IPS DF 19.7 (cell line): ENCODE results near the gene TREH.
"Not testable (repeated sequence)": the region's sequence is repeated elsewhere in the genome, so short reads cannot be mapped to it uniquely, and the experiment has no call there.

Source experiments
- DNase-seq: peaks from one replicate; pipeline ENCODE4 v3.0.0-alpha.2; 2013; ENCODE audit warnings: low read depth, low spot score

TREH gene, protein sequence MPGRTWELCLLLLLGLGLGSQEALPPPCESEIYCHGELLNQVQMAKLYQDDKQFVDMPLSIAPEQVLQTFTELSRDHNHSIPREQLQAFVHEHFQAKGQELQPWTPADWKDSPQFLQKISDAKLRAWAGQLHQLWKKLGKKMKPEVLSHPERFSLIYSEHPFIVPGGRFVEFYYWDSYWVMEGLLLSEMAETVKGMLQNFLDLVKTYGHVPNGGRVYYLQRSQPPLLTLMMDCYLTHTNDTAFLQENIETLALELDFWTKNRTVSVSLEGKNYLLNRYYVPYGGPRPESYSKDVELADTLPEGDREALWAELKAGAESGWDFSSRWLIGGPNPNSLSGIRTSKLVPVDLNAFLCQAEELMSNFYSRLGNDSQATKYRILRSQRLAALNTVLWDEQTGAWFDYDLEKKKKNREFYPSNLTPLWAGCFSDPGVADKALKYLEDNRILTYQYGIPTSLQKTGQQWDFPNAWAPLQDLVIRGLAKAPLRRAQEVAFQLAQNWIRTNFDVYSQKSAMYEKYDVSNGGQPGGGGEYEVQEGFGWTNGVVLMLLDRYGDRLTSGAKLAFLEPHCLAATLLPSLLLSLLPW

DNA sequence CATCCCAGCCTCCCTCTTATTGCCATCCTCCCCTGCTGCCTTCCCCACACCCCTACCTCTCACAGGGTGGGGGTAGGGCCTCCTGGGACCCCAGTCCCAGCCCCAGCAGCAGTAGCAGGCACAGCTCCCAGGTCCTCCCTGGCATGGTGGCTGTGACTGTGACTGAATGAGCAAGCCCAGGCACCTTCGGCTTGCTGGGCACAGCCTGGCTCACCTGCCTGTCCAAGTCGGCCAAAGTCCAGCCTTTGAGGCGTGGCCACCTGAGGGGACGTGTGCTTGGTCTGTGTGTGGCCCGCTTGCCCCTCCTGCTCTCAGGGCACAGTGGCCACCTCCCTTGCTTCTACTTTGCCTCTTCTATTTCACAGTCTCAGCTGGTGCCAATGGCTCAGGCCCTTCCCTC, at the start of gene TREH:
TSS of gene TREH (minus strand) at position 168 of the 400 bp plus-strand sequence. CDS start at position 145, 23 bp downstream.
- DNase-seq, result no peak

DNA sequence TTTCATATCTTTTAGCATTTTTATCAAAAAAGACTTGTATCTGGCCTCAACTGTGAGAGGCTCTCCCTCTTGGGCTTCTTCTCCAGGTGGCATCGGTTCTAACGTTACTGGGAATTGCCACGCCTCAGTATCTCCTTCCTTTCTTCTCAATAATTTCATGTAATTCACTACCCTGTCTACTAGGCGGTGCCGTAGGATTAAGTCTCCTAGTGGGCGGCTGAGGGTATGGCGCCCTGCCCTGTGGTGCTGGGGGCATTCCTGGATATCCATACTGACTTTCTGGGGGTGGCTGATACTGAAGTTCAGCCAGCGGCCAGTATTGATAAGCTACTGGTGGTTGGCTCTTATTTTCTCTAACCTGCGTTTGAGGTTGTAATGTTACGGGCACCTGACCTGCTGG, 48.7 kb upstream of the TREH start:
- DNase-seq, result not testable (repeated sequence)

DNA sequence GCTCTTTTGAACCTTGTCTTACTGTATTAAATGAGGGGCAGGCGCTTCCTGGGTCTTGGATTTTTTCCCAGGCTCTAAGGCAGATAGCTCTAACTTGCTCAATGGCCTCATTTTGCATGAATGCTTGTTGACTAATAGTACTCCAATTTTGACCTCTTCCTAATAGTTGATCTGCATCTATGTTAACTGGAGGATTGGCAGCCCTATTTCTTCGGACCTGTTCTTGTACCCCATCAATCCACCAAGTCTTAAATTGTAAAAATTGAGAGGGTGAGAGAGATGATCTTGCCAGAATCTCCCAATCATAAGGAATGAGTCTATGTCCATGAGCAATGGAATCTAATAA, 48.2 kb upstream of the TREH start:
- DNase-seq, result not testable (repeated sequence)

DNA sequence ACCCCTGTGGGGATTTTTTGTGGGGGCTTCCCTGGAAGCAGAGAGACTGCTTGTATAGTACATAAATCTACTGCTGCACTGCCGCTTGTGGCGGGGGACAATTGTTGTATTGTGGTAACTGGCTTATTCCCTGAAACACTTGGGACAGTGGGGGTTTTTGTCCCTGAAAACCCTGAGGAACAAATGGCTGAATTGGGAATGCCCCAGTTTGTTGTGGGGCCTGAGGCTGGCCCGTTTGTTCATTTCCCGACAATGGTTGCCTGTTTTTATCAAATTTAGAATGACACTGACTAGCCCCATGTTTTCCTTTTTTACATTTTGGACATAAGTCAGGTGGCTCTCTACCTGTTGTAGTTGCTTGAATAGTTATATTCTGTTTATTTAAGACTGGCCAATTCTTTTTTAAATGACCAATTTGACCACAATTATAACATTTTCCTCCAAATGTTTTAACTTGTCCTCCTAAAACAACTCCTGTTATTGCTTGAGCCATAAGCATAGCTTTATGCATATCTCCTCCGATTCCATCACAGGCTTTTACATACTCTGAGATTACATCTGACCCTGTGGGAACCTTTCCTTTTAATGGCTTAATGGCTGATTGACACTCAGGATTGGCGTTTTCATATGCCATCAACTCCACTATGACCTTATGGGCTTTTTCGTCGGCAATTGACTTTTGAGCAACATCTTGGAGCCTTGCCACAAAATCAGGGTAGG, 47.7 kb upstream of the TREH start:
- DNase-seq, result not testable (repeated sequence)

DNA sequence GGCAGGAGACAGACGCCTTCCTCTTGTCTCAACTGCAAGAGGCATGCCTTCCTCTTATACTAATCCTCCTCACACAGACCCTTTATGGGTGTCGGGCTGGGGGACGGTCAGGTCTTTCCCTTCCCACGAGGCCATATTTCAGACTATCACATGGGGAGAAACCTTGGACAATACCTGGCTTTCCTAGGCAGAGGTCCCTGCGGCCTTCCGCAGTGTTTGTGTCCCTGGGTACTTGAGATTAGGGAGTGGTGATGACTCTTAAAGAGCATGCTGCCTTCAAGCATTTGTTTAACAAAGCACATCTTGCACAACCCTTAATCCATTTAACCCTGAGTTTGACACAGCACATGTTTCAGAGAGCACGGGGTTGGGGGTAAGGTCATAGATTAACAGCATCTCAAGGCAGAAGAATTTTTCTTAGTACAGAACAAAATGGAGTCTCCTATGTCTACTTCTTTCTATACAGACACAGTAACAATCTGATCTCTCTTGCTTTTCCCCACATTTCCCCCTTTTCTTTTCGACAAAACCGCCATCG, 42.1 kb upstream of the TREH start:
- DNase-seq, result not testable (repeated sequence)

DNA sequence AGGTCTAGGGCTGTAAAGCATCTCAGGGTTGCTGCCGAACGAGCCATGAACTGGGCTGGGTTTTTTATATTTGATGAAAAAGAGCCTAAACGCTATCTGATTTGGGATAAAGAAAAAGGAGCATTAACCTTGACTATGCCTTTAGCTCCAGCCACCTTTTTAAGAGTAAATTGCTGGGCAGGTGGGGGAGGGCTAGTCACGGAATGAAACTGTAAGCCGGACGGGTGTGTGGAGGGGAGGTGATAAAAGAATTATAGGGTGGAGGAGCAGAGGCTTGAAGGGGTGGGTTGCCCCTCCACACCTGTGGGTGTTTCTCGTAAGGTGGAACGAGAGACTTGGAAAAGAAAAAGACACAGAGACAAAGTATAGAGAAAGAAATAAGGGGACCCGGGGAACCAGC, 41.3 kb upstream of the TREH start:
- DNase-seq, result not testable (repeated sequence)

DNA sequence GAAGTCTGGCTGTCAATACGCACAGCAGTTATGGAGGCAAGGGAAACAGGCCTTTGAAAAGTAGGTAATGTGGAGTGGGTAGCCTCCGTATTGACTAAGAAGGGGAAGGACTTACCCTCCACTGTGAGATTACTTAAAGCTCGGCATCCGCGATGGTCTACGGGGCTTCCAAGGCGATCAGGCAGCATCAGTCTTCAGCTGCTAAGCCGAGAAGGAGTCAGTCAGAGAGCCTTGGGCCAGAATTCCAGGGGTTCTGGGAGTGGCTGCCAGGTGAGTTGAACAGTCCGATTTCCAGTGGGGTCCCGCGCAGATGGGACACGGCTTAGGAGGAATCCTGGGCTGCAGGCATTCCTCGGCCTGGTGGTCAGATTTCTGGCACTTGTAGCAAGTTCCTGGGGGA, 40.6 kb upstream of the TREH start:
- DNase-seq, result not testable (repeated sequence)

DNA sequence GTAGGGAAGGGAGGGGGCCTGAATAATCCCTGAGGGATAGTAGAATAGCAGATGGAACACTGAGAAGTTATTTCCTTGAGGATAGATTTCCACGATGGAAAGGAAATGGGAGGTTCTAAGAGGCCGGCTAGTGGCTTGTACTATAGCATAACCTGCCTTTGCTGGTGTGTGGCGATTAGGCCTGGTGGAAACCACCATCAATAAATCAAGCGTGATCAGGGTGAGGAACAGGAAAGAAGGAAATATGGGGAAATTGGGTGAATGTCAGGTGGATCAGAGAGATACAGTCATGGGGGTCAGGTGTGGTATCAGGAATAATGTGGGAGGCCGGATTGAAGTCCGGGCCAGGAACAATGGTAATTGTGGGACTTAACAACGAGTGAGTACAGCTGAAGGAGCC, 39.1 kb upstream of the TREH start:
- DNase-seq, result not testable (repeated sequence)

DNA sequence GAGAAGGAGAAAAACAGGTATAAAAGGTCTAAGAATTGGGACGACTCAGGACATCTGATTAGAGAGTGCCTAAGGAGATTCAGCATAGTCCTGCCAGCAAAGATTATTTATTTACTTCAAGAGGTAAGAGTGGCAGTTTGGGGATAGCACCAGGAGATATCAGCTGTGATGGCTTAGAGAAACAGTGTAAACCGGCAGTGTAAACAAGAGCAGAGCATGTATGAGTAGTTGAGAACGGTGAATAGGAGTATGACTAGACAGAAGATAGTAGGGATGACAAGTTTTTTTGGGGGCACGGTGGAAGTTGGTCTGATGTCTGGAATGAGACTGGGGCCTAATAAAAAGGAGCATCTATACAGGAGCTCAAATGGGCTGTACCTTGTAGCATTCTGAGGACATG, 38.3 kb upstream of the TREH start:
- not testable (repeated sequence) for DNase-seq

DNA sequence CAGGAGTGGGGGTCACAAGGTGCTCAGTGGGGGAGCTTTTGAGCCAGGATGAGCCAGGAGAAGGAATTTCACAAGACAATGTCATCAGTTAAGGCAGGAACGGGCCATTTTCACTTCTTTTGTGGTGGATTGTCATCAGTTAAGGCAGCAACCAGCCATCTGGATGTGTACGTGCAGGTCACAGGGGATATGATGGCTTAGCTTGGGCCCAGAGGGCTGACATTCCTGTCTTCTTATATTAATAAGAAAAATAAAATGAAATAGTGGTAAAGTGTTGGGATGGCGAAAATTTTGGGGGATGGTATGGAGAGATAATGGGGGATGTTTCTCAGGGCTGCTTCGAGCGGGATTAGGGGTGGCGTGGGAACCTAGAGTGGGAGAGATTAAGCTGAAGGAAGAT, 37.8 kb upstream of the TREH start:
- not testable (repeated sequence) for DNase-seq

DNA sequence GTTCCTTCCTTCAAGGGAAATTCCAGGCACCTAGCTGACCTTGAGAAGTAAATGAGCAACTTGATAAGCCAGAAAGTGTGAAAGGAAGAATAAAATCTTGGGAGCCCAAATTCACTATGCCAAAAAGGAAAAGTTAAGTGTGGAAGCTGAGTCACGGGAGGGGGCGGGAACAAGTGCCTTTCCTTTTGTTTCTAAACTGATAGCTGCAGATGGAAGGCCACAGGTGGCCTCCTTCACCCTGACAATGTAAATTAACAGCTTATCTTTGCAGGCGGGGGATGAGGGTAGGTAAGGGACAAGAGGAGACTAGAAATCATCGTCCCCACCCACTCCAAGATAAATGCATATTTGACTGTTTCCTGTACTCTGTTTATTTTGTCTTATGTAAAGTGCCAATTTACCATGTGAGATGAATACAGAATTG, 36.4 kb upstream of the TREH start:
- DNase-seq, result peak; percentile 80

DNA sequence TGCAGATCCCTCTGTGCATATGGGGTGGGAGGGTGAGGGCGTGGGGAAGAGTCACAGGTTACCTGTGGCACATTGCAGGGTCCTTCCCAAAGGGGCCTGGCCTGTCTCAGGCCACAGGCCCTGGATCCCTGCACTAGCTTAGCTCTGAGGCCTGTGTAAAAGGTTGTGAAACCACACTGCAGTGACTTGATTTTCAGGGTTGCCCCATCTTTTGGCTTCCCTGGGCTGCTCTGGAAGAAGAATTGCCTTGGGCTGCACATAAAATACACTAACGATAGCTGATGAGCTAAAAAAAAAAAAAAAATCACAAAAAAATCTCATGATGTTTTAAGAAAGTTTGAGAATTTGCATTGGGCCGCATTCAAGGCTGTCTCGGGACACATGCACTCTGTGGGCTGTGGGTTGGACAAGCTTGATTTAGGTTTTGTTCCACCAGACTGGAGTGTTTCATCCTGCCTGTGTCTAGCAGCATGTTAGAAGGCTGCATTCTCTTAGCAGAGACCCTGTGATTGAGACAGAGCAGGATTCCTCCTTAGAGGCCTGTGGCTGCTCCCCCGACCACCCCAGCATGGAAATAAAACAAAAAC, 35.9 kb upstream of the TREH start:
- DNase-seq, result no peak

DNA sequence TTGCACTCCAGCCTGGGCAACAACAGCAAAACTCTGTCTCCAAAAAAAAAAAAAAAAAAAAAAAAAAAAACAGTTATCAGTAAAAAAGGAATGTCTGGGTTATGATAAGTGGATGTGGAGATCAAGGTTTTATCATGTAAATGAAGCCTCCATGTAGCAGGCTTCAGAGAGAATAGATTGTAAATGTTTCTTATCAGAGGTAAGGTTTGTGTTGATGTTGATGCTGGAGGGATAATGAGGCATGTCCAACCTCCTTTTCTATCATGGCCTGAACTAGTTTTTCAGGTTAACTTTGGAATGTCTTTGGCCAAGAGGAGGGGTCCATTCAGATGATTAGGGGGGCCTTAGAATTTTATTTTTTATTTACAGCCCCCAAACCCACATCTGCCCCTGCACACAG, 35.4 kb upstream of the TREH start:
- no peak for DNase-seq

DNA sequence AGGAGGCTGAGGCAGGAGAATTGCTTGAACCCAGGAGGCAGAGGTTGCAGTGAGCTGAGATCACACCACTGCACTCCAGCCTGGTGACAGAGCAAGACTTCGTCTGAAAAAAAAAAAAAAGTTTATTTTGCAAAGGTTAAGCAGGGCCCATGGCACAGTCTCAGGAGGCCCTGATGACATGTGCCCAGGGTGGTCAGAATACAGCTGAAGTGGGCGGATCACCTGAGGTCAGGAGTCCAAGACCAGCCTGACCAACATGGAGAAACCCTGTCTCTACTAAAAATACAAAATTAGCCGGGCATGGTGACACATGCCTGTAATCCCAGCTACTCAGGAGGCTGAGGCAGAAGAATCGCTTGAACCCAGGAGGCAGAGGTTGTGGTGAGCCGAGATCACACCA, 35.0 kb upstream of the TREH start:
- DNase-seq, result not testable (repeated sequence)

DNA sequence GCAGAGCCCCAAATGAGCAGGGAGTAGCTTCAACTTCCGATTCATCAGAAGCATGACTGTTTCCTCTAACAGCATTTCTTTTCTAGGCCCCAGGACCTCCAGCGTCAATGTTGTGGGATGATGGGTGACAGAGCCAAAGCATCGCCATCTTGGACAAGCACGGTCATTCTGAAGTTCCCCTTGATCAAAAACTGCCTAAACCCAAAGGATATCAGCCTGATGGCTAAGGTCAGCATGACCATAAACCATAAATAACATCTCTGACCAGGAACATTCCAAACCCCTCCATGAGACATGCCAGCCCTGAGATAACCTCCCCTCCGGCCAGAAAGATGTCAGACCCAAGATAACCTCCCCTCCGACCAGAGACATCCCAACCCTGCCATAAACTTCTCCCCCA, 28.8 kb upstream of the TREH start:
- DNase-seq, result no peak

DNA sequence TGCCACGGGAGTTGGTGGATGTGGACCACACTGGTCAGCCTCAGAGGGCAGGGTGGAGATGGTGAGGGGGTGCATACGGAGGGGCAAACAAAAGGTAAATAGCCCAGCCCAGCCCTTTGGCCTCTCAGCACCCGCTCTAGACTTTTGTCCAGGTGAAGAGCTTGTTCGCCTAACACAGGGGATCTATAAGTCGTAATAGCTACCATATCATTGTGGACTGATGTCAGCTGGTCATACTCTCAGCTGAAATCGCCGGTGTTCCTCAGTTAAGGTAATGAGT, 27.0 kb upstream of the TREH start:
- DNase-seq, result no peak

DNA sequence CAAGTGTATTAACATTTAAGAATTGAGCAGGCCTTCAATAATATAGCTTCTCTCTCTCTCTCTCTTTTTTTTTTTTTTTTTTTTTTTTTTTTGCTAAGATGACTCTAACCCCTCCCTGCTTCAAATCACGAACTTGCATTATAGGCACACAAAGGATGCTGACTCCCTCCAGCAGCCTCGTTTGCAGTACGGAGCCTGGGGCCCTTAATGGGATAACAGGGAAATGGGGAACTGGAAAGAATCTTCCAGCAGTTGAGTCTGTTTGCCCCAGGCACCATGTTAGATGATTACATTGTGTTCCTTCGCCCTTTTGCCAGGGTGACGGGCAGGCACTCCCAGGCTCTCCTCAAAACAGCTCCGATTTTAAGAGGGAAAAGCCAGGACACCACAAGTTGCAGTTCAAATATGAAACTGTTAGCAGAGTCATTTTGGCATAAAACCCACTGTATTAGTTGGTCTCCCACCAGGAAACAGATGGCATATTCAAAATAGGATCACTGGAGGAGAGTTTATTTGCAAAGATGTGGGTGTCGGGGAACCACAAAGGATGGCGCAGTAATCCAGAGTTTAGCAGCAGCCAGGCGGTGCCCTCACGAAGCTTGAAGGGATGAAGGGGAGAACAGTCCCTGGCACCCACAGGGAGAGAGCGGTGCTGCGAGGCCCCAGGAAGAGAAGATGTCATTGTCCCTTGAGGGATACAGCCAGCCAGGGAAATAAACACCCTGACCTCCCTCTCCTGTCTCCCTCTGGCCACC, 26.5 kb upstream of the TREH start:
- DNase-seq, result no peak

DNA sequence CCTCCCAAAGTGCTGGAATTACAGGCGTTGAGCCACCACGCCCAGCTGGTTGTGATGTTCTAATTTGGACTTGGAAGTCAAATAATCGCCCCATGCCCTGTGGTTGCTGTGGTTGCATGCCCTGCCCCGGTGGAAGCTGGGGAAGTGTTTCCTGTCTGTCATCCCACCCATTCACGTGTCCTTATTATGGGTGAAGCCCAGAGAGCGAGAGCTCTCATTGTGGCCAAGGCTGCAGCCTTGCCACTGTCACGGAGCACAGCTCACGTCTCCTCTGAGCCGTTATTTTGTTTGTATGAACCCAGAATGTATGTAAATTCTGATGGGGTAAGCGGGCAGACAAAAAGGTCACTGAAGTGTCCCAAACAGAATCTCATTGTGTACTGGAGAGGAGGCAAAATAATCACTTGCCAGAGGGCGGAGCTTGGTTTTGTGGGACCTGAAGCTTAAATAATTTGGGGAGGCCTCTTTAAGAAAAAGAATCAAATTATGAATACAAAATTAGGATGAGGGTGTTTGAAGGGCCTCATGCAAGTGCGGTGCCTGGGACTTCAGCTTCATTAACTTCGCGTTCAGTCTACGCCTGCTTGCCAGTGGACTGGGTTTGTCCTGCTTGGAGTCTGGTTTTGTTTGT, 25.8 kb upstream of the TREH start:
- DNase-seq, result no peak

DNA sequence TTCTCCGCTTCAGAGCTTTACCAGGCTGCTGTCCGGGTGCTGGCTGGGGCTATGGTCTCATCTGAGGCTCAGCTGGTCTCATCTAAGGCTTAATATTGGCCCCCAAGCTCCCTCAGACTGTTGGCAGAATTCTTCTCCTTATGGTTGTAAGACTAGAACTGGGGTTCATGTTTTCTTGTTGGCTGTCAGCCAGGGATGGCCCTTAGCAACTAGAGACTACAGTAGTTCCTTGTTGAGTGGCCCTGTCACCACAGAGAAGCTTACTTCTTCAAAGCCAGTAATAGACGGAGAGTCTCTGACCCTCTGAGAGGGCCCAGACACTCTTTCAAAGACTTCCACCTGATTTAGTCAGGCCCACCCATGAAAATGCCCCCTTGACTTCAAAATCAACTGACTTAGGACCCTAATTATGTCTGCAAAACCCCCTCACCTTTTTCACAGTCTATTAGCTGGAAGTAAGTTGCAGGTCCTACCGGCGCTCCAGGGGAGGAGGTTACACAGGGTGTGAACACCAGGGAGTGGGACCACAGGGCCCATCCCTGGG, 24.2 kb upstream of the TREH start:
- DNase-seq, result no peak

DNA sequence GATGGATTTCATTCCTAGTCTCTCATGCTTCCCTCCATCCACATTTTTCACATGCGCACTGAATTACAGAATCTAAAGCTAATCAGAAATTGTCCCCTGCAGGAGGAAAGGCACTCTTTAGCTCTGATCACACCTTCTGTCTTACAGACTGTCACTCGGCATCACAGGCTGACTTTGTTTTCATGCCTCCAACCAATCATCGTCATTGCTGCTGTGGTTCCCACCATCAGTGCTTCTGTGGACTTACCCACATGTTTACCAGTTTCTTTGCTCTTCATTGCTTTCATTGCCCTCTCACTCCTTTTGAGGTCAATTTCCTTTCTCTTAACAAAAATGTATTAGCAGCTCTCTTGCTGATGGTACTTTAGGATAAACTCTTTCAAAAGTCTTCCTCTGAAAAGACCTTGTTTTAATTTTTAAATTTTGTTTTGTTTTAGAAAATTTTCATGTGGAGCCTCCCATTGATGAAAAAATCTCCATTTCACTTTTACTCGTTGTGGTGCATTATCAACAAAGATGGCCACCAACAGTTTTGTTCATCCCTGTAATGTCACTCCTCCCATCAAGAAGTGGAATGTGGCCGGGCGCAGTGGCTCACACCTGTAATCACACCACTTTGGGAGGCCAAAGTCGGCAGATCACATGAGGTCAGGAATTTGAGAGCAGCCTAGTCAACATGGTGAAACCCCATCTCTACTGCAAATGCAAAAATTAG, 20.2 kb upstream of the TREH start:
- no peak for DNase-seq
